Mammary epithelial cell (primary cell): ENCODE data around the gene ABHD15.

Experiments
- EZH2 ChIP-seq: IDR thresholded peaks from 2 replicates; pipeline ENCODE4 v1.6.1; 2012; ENCODE audit warnings: low read length, inconsistent platforms, borderline replicate concordance
- TF ChIP-seq, protein P1 (sequence below), 2 donors: IDR thresholded peaks in 1 of 2; conservative IDR thresholded peaks in 1 of 2; 2 replicates each; pipeline ENCODE4 v1.5.1; 2011 to 2012; ENCODE audit warnings: inconsistent platforms in 2 of 2, low read length in 2 of 2, mild to moderate bottlenecking in 2 of 2, control low read depth in 1 of 2, low read depth in 1 of 2; ENCODE audit not compliant: insufficient read depth in 1 of 2; ENCODE audit errors: extremely low read depth in 1 of 2

DNA sequence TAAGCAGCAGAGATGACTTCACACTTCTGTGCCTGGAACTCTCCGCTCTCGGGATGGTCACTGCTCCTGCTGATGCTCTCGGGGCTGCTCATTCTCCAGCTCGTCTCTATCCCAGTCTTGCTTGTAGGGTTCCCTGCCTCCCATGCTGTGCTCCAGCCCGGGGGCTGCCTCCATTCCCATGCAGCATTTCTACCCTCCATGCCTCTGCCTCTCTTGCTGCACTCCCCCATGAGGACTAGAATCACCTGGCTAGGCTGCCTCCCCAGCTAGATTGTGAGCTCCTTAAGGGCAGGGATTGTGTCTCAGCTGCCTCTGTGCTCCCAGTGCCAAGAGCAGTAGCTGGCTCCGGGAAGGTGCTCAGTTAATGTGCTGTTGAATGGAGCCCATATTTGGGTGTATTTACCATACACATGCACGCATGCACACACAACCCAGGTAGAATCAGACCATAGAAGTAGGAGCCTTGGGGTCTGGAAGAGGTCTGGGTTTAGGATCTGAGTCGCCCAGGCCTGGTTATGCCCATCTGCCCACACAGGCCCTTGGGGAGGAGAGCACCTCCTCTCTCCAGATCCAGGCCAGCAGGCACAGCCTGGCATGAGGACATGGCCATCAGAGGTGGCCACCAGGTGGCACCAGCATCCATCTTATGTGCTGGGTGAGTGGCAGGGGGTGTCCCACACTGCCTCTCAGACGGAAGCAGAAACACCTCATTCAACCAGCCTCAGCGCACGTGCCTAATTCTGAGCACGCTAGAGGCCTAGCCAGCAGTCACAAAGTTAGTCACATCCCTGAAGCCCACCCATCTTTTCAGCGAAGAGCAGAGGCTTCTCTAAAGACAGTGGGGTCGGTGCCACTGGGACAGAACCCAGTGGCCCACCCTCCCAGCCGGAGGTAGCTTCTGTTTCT is 13.3 kb upstream of the ABHD15 start:
- TF ChIP-seq, protein P1, sequence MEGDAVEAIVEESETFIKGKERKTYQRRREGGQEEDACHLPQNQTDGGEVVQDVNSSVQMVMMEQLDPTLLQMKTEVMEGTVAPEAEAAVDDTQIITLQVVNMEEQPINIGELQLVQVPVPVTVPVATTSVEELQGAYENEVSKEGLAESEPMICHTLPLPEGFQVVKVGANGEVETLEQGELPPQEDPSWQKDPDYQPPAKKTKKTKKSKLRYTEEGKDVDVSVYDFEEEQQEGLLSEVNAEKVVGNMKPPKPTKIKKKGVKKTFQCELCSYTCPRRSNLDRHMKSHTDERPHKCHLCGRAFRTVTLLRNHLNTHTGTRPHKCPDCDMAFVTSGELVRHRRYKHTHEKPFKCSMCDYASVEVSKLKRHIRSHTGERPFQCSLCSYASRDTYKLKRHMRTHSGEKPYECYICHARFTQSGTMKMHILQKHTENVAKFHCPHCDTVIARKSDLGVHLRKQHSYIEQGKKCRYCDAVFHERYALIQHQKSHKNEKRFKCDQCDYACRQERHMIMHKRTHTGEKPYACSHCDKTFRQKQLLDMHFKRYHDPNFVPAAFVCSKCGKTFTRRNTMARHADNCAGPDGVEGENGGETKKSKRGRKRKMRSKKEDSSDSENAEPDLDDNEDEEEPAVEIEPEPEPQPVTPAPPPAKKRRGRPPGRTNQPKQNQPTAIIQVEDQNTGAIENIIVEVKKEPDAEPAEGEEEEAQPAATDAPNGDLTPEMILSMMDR (conservative IDR thresholded peaks at IDR 0.05 in 1 of 2, IDR thresholded peaks at IDR 0.05 in 1 of 2; ENCODE audit: extremely low read depth in 1 of 2, insufficient read depth in 1 of 2, low read depth in 1 of 2, low read length in 2 of 2), result peak; percentile 80 to 97
- TF ChIP-seq EZH2, result no peak
